Kidney epithelial cell (primary cell): Measurements from ENCODE around the gene XRCC1. TPM values are rescaled to one million over a fixed set of nuclear protein-coding genes. Genes with fewer than 3 reads are reported as not detected.

Experiments
- DNase-seq: peaks from one replicate; pipeline ENCODE4 v3.0.0-alpha.2; 2010; ENCODE audit warnings: low read depth
- H3K27me3 ChIP-seq: 2 replicates; pipeline ENCODE4 v1.6.0; 2011; ENCODE audit warnings: low read length; ENCODE audit not compliant: control insufficient read depth, insufficient read depth
- H3K36me3 ChIP-seq: 2 replicates; pipeline ENCODE4 v1.5.1; 2011; ENCODE audit warnings: low read length; ENCODE audit not compliant: control insufficient read depth, insufficient read depth
- H3K4me3 ChIP-seq: 2 replicates; pipeline ENCODE4 v1.5.1; 2011; ENCODE audit warnings: low read depth, mild to moderate bottlenecking, control low read depth, low read length
- CTCF ChIP-seq: IDR thresholded peaks from 2 replicates; pipeline ENCODE4 v1.5.1; 2011; ENCODE audit warnings: mild to moderate bottlenecking, moderate library complexity, low read length, control low read depth, inconsistent platforms; ENCODE audit not compliant: insufficient read depth, poor library complexity, severe bottlenecking
- total RNA-seq: library from RNA; depleted of rRNA; stranded (reverse); fragments of >200 nt; gene quantifications from 2 replicates; pipeline ENCODE4 v1.2.3, GENCODE V29; 2015

Gene XRCC1
- total RNA-seq, 1 donor from 2014 or later = 32.9 TPM

- H3K36me3 ChIP-seq = no peaks in the 10 kb centered on the region
- H3K4me3 ChIP-seq = no peak overlapping the region
- DNase-seq = no peak
- no peaks in the 10 kb centered on the region for H3K27me3 ChIP-seq
- TF ChIP-seq CTCF = no peak
Observed at GRCh38 chr19:43502419-43502976, 72.8 kb downstream of the XRCC1 start.

GRCh38 chr19:43501661-43502418, 73.5 kb downstream of the XRCC1 start:
- Histone ChIP-seq H3K36me3 (no peaks in the 10 kb centered on the region), H3K4me3 (no peak overlapping the region), H3K27me3 (no peaks in the 10 kb centered on the region)
- DNase-seq = no peak
- no peak for TF ChIP-seq CTCF

- no peaks in the 10 kb centered on the region for H3K27me3 ChIP-seq
- no peak overlapping the region for H3K4me3 ChIP-seq
- DNase-seq = no peak
- H3K36me3 ChIP-seq = no peaks in the 10 kb centered on the region
- TF ChIP-seq CTCF = no peak
Observed at GRCh38 chr19:43499042-43499441, 76.3 kb downstream of the XRCC1 start.

GRCh38 chr19:43498233-43498842, 77.0 kb downstream of the XRCC1 start:
- Histone ChIP-seq H3K4me3 (no peak overlapping the region), H3K36me3 (no peaks in the 10 kb centered on the region), H3K27me3 (no peaks in the 10 kb centered on the region)
- no peak for TF ChIP-seq CTCF
- no peak for DNase-seq

GRCh38 chr19:43496960-43497359, 78.4 kb downstream of the XRCC1 start:
- no peak for TF ChIP-seq CTCF
- DNase-seq = no peak
- Histone ChIP-seq H3K36me3 (no peaks in the 10 kb centered on the region), H3K27me3 (no peaks in the 10 kb centered on the region), H3K4me3 (no peak overlapping the region)
